SIG-M5 (cell line): Measurements from ENCODE around the gene BCL2.
A peak's percentile ranks its signal among the peaks of the same experiment; 100 is the strongest.
"Not testable (repeated sequence)": the region's sequence is repeated elsewhere in the genome, so short reads cannot be mapped to it uniquely, and the experiment has no call there.

Experiments used
- DNase-seq: peaks from one replicate; lab custom pipeline; 2025; lab: John Stamatoyannopoulos, UW

BCL2 gene

DNA sequence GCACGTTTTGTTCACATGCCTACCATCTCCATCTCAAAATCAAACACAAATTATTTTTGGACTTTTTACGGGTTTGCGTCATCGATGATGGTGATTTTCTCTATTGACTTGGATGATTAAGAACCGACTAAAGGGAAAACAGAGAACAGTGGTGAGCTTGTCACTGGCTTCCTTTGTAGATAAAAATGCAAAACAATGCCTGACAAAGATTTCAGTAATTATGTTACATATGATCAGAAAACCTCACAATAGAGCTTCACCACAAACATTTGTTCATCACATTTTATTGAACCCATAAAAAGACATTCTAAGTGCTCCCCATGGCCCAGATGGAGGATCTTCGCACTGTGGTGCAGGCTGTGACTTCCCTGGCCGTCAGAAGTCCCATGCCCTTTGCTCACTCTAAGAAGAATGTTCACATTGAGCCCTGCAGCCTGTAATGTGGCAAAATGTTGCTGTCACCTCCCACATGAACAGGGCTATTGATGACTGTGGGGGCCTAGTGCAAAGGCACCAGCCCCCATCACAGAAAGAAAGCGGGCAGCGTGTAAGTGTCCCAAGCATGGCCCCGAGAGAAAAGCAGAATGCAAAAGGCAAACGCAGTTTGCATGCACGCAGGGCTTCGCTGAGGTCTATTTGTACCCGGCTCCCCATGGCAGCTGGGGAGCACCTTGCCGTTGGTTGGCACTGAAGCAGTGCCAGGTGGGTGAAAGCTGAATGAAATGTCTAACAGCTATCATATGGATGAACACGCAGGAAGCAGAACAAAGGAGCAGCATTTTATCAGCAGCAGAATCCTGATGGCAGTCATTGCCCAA, 60.6 kb downstream of the BCL2 start:
- no peak for DNase-seq

DNA sequence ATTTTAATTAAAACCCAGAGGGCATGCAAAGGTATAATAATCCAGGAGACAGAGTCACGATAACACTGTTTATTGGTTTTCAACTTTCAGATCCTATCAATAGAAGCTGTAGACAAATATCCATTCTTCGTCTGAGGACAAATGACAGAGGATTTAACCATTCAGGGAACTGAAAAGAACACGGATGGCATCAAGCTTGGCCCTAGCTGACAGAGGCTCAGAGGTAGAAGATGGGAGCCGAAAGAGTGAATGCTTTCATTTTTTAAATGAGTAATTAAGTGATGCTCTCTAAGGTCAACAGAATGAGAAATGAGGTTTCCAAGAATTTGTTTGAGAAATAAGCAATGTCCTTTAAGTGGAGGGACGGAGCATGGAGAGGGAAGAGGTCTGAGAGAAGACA, 62.1 kb downstream of the BCL2 start:
- no peak for DNase-seq

DNA sequence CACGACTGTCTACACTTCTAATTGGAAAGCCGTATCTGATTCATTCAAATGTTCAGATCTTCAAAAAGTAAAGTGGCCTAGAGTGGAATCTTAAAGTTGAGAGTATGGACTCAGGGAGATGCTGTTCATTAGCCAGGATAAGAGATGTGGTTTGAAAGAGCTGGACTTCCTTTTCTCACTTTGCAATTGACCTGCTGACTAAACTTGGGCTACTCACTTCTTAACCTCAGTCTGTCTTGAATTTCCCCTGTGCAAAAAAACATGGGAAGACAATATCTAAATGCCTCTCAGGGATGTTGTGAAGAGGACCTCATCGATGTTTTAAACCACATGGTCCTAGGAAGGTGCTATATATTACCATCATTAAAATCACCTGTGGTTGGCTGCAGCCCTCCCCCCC, 64.1 kb downstream of the BCL2 start:
- no peak for DNase-seq

DNA sequence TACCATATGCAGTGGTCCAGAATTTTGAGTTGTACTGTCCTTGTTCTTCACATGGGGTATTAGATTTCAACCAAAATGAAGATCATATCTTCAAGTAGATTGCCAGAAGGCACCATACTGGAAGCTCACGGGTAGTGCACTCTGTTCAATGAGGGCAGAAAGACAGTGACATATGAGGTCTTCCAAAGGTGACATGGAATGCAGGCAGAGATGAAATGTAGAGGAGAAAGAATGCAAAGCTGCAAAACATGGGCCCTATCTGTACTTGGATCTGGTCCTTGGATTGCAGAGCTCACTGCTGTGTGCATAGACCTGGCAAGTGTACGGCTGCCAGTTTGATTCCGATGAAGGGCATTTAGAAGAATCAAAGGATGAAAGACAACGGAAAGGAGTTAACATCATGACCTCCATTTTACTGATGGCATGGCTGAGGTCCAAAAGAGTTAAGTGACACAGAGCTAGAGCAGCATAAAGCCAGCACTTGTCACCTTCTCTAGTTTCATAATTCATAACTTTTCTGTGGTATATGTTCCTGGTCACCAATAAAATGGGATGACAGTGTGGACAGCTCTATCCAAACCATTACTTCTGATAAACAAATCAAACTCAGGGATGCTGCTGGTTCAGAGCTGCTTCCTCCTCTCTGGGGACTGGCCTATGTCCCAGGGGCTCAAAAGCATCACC, 64.7 kb downstream of the BCL2 start:
- no peak for DNase-seq

DNA sequence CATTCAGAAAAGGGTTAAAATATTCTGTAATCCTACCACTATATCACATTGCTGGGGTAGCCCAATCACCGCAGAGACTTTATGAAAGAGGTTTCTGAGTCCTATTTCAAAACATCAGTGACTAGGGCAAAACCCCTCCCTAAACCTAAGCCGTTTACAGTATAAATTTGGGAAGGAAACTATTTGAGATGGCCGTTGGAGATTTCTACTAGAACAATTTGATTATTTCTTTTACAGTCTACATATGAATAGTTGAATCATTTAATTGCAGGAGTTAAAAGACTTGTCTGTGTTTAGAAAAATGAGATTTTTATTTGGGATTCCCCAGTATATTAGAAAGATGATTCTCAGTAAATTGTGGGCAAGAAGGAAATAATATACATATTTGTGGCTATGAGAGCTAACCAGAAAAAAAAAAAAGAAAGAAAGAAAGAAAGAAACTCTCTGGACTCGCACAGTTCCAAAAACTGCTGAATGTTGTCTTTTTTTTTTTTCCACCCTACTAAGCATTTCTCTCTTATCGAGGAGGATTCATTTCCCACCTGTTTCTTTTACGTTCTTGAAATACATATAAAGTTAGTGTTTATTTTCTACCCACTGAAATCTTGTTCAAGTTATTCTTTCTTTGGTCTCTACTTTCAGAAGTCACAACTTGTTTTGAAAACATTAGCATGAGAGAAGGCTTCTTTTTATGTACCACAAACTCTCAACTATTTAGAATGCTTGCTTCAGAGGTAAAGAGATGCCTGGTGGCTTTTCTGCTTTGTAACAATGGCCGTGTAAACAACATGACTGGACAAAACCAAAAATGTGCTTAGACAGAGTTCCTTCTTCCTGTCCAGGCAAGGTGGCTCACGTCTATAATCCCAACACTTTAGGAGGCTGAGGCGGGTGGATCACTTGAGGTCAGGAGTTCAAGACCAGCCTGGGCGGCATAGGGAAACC, 65.9 kb downstream of the BCL2 start:
- no peak for DNase-seq

DNA sequence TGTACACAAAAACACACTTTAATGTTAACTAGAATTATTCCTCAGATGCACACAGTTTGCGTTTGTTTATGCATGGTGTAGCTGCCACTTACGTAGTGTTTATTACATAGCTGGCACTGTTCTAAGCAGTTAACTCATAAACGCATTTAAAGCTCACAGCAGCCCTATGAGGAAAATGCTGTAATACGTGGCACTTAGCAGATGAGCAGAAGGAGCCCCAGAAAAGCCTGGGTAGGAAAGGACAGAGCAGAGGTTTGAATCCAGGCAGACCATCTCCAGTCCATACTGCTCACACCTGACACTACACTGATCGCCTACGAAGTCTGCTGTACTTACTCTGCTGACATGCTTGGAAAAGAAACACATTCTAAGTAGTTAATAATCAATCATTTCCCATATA, 66.6 kb downstream of the BCL2 start:
- no peak for DNase-seq

DNA sequence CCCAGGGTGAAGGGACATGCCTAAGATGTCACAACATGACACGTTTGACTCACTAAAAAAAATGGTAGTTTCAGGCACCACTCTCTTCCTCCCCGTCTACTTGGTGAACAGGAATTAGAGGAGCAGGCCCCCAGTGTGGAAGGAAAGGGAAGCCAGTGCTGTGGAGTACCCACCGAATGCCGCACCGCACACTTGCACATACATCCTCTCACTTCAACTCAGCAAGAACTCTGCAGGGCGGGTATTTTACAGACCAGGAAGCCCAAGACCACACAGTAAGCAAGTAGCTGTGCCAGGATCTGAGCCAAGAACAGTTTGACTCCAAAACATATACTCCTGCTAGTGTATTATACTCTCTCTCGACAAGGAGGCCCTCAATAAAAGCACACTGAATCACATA, 69.8 kb downstream of the BCL2 start:
- peak; percentile 79 for DNase-seq

DNA sequence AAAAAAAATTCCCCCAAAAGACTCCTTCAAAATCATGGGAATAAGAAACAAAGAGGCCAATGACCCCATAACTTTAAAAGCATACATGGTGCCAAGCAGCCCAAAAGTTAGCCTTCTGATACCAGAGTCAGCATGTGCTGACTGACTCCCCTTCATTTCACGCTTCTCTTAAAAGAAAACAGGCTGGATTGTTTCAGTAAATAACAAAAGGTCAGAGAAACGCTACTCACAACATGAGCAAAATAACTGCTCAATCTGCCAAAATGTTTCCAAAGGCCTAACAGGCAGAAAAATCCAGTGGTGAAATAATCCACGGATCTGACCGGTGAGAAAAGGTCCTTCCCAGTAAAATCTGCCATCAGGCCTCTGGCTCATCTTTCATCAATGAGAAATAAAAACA, 71.6 kb downstream of the BCL2 start:
- no peak for DNase-seq

DNA sequence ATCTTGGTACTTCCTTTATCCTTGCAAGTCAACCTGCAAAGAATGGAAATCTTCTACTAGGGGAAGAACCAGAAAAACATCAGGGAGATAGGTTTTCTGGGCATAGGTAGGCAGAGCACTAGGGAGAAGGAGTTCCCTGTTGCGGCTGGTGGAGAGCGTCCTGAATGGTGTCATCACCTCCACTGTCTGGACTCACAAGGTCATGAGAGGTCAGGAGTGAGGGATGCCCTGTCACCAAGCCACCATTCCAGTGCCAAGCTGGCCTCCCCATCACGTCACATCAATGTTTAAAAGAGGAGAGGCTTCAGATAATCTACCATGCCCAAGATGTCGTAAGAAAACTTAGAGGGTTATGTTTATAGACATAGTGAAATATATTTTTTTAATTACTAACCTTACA, 72.1 kb downstream of the BCL2 start:
- no peak for DNase-seq

DNA sequence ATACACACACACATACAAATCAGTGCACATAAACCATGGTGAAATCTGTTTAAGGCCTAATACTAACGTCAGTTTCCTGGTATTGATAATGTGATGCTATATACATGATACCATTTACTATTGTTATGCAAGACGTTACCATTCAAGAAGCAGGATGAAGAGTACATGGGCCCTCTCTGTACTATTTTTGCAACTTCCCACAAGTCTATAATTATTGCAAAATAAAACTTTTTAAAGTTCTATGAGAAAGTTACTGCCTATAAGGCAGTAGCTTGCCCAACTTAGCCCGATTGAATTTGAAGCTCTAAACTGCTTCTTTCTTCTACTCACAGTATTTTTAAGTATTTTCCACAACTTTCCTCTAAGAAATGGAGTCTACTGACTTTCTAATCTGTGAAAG, 74.0 kb downstream of the BCL2 start:
- no peak for DNase-seq

DNA sequence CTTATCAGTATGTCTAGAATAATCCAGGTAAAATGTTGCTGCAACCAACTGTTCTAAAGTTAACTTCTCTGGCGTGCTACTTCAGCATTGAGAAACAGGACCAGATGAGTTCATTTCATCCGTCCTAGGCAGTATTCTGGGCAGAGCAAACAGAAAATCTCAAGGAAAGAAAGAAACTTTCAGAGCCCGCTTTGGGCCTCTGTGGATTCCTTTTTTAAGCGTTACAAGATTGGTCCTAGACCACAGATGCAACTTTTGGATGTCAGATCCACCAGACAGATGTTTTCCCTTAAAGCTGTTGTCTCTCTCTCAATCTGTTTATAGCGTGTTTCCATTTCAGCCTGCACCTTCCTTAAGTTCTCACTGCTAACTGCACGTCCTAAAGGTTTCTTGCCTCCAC, 75.0 kb downstream of the BCL2 start:
- DNase-seq: no peak

DNA sequence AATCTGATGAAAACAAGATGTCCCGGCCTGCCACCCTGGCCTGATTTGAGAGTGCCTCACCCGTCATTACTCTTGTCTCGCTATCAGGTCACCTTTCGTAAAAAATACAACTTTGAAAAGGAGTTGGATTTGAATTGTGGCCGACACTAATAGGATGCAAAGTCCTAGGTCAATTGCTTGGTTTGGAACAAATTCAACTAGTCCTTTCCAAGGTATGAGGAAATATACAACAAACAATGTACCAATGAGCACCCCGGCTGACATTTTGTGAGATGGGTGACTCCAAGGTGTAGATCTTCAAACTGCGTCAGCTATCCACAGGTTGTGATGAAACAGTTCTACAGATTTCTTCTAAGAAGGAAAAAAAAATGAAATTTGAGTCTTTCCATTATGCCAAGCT, 77.8 kb downstream of the BCL2 start:
- DNase-seq: no peak

DNA sequence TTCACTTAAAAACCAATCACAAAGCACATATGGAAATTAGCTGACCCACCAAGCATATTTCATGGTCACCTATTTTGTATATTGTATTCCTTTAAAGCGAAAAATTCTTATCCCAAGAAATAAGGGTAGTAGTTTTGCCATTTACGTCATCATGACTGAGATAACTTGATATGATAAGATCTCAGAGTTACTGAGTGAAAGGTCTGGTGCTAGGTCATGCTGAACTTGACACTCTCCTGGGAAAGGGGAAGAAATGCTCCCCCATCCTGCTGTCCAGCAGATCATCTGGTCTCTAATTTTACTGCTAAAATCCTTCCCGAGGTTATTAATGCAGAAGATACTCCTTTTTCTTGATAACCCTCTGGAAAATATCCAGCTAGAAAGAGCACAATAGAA, 78.3 kb downstream of the BCL2 start:
- no peak for DNase-seq

DNA sequence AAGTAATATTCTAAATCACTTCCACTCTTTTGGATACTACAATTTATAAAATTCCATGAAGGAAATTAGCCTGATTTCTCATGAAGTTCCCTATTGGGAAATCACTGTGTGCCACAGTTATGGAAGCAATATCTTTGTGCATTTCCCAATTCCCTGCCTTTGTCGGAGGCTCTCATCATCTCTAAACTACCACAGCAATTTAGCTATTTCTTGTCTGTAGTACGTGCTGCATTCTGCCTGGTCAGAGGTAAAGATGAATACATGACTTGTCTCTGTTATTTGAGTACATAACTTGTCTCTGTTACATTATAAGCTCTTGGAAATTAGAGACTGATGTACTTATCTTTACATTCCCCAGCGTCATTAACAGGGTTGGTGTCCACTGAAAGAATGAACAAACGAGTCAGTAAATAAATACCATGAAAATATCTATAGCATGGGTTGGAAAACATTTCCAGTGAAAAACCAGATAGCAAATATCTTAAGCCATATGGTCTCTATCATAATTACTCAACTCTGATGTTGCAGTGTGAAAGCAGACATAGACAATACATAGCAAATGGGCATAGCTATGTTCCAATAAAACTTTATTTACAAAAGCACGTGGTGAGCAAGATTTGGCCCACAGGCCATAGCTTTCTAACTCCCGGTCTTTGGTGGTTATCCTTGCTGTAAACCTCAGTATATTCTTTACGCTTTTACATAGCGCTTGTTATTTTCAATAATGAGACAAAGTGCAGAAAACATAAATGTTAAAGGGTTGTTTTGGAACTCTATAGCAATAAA, 78.8 kb downstream of the BCL2 start:
- no peak for DNase-seq

DNA sequence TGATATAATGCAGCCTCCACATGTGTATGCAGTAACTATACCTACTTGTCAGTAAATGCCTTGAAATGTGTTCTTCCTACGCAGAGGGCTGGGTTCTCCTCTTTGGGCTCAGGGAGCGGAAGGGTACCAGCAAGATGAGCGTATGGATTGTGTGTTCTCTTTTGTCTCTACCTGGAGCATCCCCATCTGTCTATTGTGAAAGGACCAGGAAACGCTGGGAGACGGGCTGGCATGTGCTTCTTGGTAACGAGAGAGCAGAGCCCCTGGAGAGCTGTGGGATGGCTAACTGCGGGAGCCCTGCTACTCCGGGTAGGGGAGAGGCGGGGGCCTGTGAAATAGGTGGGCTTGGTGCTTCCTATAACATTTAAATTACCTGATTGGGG, 80.9 kb downstream of the BCL2 start:
- no peak for DNase-seq

DNA sequence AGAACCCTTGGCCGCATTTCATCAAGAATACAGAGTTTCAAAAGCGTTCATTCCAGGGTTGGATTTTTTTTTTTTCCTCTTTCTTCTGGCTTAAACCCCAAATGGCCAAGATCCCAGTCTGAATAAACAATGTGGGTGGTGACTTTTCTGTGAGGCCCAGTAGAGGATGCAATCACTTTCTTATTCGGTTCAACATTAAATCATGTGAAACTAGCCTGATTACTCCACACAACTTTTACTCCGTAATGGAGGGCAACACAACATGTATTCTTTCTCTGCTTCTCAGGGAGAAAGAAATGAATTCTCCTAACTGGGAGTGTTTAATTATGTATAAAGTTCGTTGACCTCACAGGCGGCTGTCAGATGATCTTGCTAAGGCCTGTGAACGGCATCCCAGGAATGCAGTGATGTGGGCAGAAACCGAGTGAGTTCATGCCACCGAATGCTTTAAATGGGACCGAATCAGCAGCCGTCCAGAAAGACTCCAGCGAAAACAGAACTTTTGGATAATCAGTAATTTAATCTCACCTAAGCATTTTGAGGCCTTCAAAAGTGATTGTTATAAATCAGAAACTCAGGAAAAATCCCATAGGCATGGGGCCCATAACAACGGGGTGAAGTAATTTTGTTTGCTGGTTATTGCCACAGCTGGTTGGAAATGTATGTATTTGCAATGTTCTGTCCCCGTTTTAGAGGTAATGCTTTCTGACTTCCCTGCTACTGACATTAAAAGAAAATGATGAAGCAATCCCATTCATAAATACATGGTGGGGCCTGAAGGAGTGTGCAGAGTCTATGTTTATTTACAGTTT, 81.5 kb downstream of the BCL2 start:
- DNase-seq: no peak

DNA sequence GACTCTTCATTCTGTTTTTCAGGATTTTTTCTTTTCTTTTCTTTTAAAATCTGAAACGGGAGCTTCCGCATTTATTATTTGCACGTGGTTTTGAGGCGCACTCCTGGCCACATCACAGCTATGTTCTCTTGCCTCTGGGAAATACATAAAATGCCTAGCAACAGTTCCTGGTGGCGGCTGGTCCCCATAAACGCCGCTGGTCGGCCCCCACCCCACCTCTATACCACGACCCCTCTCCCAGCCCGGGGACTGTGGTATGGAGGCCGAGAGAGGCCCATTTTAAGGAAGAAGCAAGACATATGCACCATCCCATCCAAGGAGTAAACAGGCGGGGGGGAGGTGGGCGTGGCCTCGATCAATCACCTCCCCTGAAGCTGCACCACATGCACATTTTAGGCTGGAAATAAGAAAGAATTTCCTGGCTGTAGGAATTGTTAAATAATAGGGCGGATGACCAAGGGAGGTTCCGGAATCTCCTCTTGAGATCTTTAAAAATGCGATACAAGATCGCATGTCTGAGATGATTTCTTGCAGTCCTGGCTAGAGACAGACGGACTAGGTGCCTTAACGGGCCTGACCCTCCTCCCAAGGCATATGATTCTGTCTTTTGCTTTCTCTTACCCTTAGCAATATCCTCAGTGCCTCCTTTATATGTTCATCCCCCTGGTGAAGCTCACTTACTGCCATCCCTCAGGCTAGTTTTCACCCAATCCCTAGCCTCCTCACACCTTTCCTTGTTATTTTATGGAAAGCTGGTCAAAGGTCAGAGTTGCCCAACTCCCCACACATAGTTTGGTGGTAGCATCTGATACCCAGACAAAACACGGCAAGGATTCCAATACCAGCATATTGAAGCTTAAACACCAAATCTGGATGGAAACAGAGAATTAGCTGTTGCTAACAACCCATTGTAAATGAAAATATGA, 82.4 kb downstream of the BCL2 start:
- DNase-seq: no peak

DNA sequence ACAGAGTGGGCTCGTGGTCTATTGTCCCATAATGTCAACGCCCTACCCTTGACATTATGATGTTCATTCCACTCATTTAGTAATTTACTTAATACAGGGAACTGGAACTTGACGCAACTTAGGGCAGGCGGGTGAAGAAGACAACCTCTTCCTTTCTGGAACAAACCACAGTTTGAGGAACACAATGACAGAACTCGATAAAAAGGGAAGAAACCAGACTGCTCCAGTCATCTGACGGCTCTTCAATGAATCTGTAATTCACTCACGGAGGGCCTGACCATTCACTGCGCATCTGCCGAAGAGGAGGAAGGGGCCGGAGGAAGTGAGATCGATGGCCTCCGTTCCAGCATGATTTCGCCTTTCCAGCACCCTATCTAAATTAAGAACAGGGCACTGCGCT, 83.2 kb downstream of the BCL2 start:
- DNase-seq: peak; percentile 50

DNA sequence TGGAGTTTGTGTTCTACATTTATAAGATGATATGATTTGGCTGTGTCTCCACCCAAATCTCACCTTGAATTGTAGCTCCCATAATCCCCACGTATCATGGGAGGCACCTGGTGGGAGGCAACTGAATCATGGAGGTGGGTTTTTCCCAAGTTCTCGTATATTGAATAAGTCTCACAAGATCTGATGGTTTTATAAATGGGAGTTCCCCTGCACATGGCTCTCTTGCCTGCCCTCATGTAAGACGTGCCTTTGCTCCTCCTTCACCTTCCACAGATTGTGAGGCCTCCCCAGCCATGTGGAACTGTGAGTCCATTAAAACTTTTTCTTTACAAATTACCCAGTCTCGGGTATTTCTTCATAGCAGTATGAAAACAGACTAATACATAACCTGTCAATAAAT, 83.6 kb downstream of the BCL2 start:
- DNase-seq: not testable (repeated sequence)

DNA sequence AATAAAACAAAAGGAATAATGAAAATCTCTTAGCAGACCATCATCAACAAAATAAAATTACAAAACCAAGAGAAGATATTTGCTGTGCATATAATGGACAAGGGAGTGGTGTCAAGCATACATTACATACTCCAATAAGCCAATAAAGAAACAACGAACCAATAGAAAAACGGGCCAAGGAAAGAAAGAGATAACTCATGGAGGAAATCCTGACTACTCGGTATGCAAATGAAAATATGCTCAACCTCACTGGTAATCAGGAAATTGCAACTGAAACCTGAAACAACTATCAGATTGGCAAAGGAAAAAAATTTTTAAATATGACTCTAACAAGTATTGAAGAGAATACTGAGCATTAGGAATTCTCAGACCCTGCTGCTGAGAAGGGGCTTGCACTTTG, 84.7 kb downstream of the BCL2 start:
- DNase-seq: no peak
